SJSA1 (cell line): ENCODE measurements around the gene RPS6KB2. TPM values are rescaled to one million over a fixed set of nuclear protein-coding genes. Genes with fewer than 3 reads are reported as not detected.
"Not testable (repeated sequence)": the region's sequence is repeated elsewhere in the genome, so short reads cannot be mapped to it uniquely, and the experiment has no call there.

Experiments
- DNase-seq, 2 experiments: peaks; one replicate each; pipeline ENCODE4 v3.0.0-alpha.2; 2015 to 2020; ENCODE audit warnings: low spot score in 2 of 2, low read depth in 1 of 2
- H3K27ac ChIP-seq: fragments of 250-450 bp; sonication (Bioruptor Pico); 2 replicates; pipeline ENCODE4 v1.5.1; 2020; ENCODE audit warnings: mild to moderate bottlenecking, moderate library complexity
- H3K27me3 ChIP-seq: fragments of 250-450 bp; sonication (Bioruptor Pico); replicated peaks from 2 replicates; pipeline ENCODE4 v1.5.1; 2020; ENCODE audit warnings: mild to moderate bottlenecking, moderate library complexity
- H3K36me3 ChIP-seq: fragments of 250-450 bp; sonication (Bioruptor Pico); 2 replicates; pipeline ENCODE4 v1.5.1; 2020; ENCODE audit warnings: mild to moderate bottlenecking
- H3K4me1 ChIP-seq: fragments of 250-450 bp; sonication (Bioruptor Pico); replicated peaks from 2 replicates; pipeline ENCODE4 v1.6.1; 2021; ENCODE audit warnings: mild to moderate bottlenecking
- H3K4me3 ChIP-seq: fragments of 250-450 bp; sonication (Bioruptor Pico); 2 replicates; pipeline ENCODE4 v1.5.1; 2020; ENCODE audit warnings: mild to moderate bottlenecking
- H3K9me3 ChIP-seq: fragments of 250-450 bp; sonication (Bioruptor Pico); replicated peaks from 2 replicates; pipeline ENCODE4 v1.5.1; 2020; ENCODE audit warnings: mild to moderate bottlenecking
- total RNA-seq: library from RNA; depleted of rRNA; stranded (reverse); fragments of >200 nt; shearing (Covaris generic); gene quantifications from 2 replicates; pipeline ENCODE4 v1.2.3, GENCODE V29; 2014

The RPS6KB2 gene
- total RNA-seq, 1 experiment from 2014 or later, result 166 TPM

GRCh38 chr11:67458266-67458665 is 30.0 kb downstream of the RPS6KB2 start:
- no peaks in the 10 kb centered on the region; the same call in 1 of the 2 replicates for H3K9me3 ChIP-seq
- H3K27me3 ChIP-seq, result no peaks in the 10 kb centered on the region; the same call in 1 of the 2 replicates
- no peak overlapping the region for H3K4me3 ChIP-seq
- H3K27ac ChIP-seq, result no peak overlapping the region
- DNase-seq, result no peak
- H3K4me1 ChIP-seq, result no peaks in the 10 kb centered on the region
- no peaks in the 10 kb centered on the region for H3K36me3 ChIP-seq

GRCh38 chr11:67463186-67463585 is 34.9 kb downstream of the RPS6KB2 start:
- H3K9me3 ChIP-seq, result no peaks in the 10 kb centered on the region
- DNase-seq, result no peak
- H3K27ac ChIP-seq, result no peak overlapping the region
- no peak overlapping the region for H3K4me3 ChIP-seq
- no peaks in the 10 kb centered on the region for H3K27me3 ChIP-seq
- H3K4me1 ChIP-seq, result peaks cover 15% of the 10 kb centered on the region
- peaks cover 6% of the 10 kb centered on the region; the same call in 1 of the 2 replicates for H3K36me3 ChIP-seq

GRCh38 chr11:67463680-67464410 is 35.6 kb downstream of the RPS6KB2 start:
- Histone ChIP-seq H3K27ac (peak overlapping the region; percentile 48), H3K9me3 (0 out of 2 replicates have a peak, but pooled peaks cover 2% of the 10 kb centered on the region), H3K27me3 (no peaks in the 10 kb centered on the region), H3K36me3 (peaks cover 8% of the 10 kb centered on the region), H3K4me1 (peaks cover 21% of the 10 kb centered on the region), H3K4me3 (no peak overlapping the region)
- peak; percentile 73 to 95 for DNase-seq

GRCh38 chr11:67464411-67465188 is 36.3 kb downstream of the RPS6KB2 start:
- no peak overlapping the region for H3K4me3 ChIP-seq
- H3K36me3 ChIP-seq, result peaks cover 9% of the 10 kb centered on the region
- H3K9me3 ChIP-seq, result 0 out of 2 replicates have a peak, but pooled peaks cover 2% of the 10 kb centered on the region
- DNase-seq, result no peak
- H3K27ac ChIP-seq, result peak overlapping the region; percentile 48
- H3K27me3 ChIP-seq, result no peaks in the 10 kb centered on the region
- H3K4me1 ChIP-seq, result peaks cover 26% of the 10 kb centered on the region

GRCh38 chr11:67465189-67465510 is 36.9 kb downstream of the RPS6KB2 start:
- no peaks in the 10 kb centered on the region for H3K27me3 ChIP-seq
- H3K36me3 ChIP-seq, result peaks cover 9% of the 10 kb centered on the region
- H3K9me3 ChIP-seq, result 0 out of 2 replicates have a peak, but pooled peaks cover 2% of the 10 kb centered on the region
- H3K4me3 ChIP-seq, result no peak overlapping the region
- no peak for DNase-seq
- H3K4me1 ChIP-seq, result peaks cover 29% of the 10 kb centered on the region
- H3K27ac ChIP-seq, result no peak overlapping the region

- H3K27ac ChIP-seq, DNase-seq, H3K36me3 ChIP-seq, H3K27me3 ChIP-seq, H3K9me3 ChIP-seq, H3K4me3 ChIP-seq: not testable (repeated sequence)
- peaks cover 29% of the 10 kb centered on the region for H3K4me1 ChIP-seq
Measured at GRCh38 chr11:67465530-67465929, 37.2 kb downstream of the RPS6KB2 start.

GRCh38 chr11:67466367-67466766 is 38.1 kb downstream of the RPS6KB2 start:
- DNase-seq, result no peak
- Histone ChIP-seq H3K36me3 (peaks cover 9% of the 10 kb centered on the region), H3K27me3 (no peaks in the 10 kb centered on the region), H3K4me1 (peaks cover 29% of the 10 kb centered on the region), H3K27ac (no peak overlapping the region), H3K4me3 (no peak overlapping the region), H3K9me3 (0 out of 2 replicates have a peak, but pooled peaks cover 2% of the 10 kb centered on the region)

GRCh38 chr11:67466962-67467771 is 38.9 kb downstream of the RPS6KB2 start:
- DNase-seq, result no peak
- Histone ChIP-seq H3K27ac (no peak overlapping the region), H3K36me3 (peaks cover 9% of the 10 kb centered on the region), H3K27me3 (no peaks in the 10 kb centered on the region), H3K4me3 (no peak overlapping the region), H3K9me3 (0 out of 2 replicates have a peak, but pooled peaks cover 2% of the 10 kb centered on the region), H3K4me1 (peaks cover 29% of the 10 kb centered on the region)

GRCh38 chr11:67468056-67468455 is 39.8 kb downstream of the RPS6KB2 start:
- Histone ChIP-seq H3K27me3 (no peaks in the 10 kb centered on the region), H3K4me3 (peak overlapping the region; percentile 89), H3K9me3 (0 out of 2 replicates have a peak, but pooled peaks cover 2% of the 10 kb centered on the region), H3K27ac (no peak overlapping the region), H3K36me3 (peaks cover 9% of the 10 kb centered on the region), H3K4me1 (peaks cover 29% of the 10 kb centered on the region)
- DNase-seq, result no peak

GRCh38 chr11:67468456-67468758 is 40.1 kb downstream of the RPS6KB2 start:
- Histone ChIP-seq H3K27me3 (peaks cover under 1% of the 10 kb centered on the region; the same call in 1 of the 2 replicates), H3K4me1 (peaks cover 29% of the 10 kb centered on the region), H3K4me3 (peak overlapping the region; percentile 89), H3K27ac (peak overlapping the region; percentile 10; the same call in 1 of the 2 replicates), H3K9me3 (0 out of 2 replicates have a peak, but pooled peaks cover 2% of the 10 kb centered on the region), H3K36me3 (peaks cover 9% of the 10 kb centered on the region)
- DNase-seq, result no peak

GRCh38 chr11:67468759-67469507 is 40.6 kb downstream of the RPS6KB2 start, which contains the start of gene TMEM134:
TSS of gene TMEM134 (minus strand) at chr11:67469251. CDS start at chr11:67469192, 59 bp downstream.
- H3K9me3 ChIP-seq, result 0 out of 2 replicates have a peak, but pooled peaks cover 2% of the 10 kb centered on the region
- peak; percentile 88 to 98 for DNase-seq
- peaks cover 4% of the 10 kb centered on the region; the same call in 1 of the 2 replicates for H3K27me3 ChIP-seq
- H3K4me3 ChIP-seq, result peak within 1 kb of the TSS; percentile 89
- peaks cover 9% of the 10 kb centered on the region for H3K36me3 ChIP-seq
- H3K27ac ChIP-seq, result peak within 1 kb of the TSS; percentile 51
- H3K4me1 ChIP-seq, result peaks cover 24% of the 10 kb centered on the region

- peak overlapping the region; percentile 51 for H3K27ac ChIP-seq
- H3K36me3 ChIP-seq, result peaks cover 6% of the 10 kb centered on the region; the same call in 1 of the 2 replicates
- H3K4me3 ChIP-seq, result peak overlapping the region; percentile 89
- peaks cover 7% of the 10 kb centered on the region for H3K27me3 ChIP-seq
- no peak for DNase-seq
- H3K9me3 ChIP-seq, result 0 out of 2 replicates have a peak, but pooled peaks cover 2% of the 10 kb centered on the region
- peaks cover 19% of the 10 kb centered on the region for H3K4me1 ChIP-seq
Measured at GRCh38 chr11:67469508-67469811, 41.2 kb downstream of the RPS6KB2 start.
